Measurements from ENCODE around the gene SVIL.
A peak's percentile ranks its signal among the peaks of the same experiment; 100 is the strongest.
"Not testable (repeated sequence)": the region's sequence is repeated elsewhere in the genome, so short reads cannot be mapped to it uniquely, and the experiment has no call there.

The SVIL gene

GRCh38 chr10:29646238-29646902 lies 11.6 kb upstream of the SVIL start:
- no peak for DNase-seq (ENCODE audit: low spot score)
- Mint-ChIP-seq H3K4me1 (ENCODE audit: low read depth) (peaks cover 37% of the 10 kb centered on the region), H3K4me3 (peak overlapping the region; percentile 22), H3K27me3 (ENCODE audit: low read depth) (peaks cover 1% of the 10 kb centered on the region), H3K36me3 (ENCODE audit: low read depth) (no peaks in the 10 kb centered on the region), H3K27ac (peak overlapping the region; percentile 15), H3K9me3 (no peaks in the 10 kb centered on the region)

- Mint-ChIP-seq H3K27me3 (ENCODE audit: low read depth) (no peaks in the 10 kb centered on the region), H3K4me1 (ENCODE audit: low read depth) (peaks cover 25% of the 10 kb centered on the region), H3K36me3 (ENCODE audit: low read depth) (no peaks in the 10 kb centered on the region), H3K9me3 (no peaks in the 10 kb centered on the region), H3K4me3 (no peak overlapping the region), H3K27ac (no peak overlapping the region)
- no peak for DNase-seq (ENCODE audit: low spot score)
These were observed 9.2 kb upstream of the SVIL start for GRCh38 chr10:29643771-29644501.

- peaks cover 16% of the 10 kb centered on the region for H3K4me1 Mint-ChIP-seq (ENCODE audit: low read depth)
- H3K36me3 Mint-ChIP-seq (ENCODE audit: low read depth), result no peaks in the 10 kb centered on the region
- no peak overlapping the region for H3K4me3 Mint-ChIP-seq
- H3K9me3 Mint-ChIP-seq, result no peaks in the 10 kb centered on the region
- DNase-seq (ENCODE audit: low spot score), result no peak
- H3K27me3 Mint-ChIP-seq (ENCODE audit: low read depth), result no peaks in the 10 kb centered on the region
- no peak overlapping the region for H3K27ac Mint-ChIP-seq
These were observed 8.2 kb upstream of the SVIL start for GRCh38 chr10:29642990-29643389.

- Mint-ChIP-seq H3K9me3 (no peaks in the 10 kb centered on the region), H3K36me3 (ENCODE audit: low read depth) (peaks cover 3% of the 10 kb centered on the region), H3K4me1 (ENCODE audit: low read depth) (peaks cover 22% of the 10 kb centered on the region), H3K27ac (no peak overlapping the region), H3K4me3 (no peak overlapping the region), H3K27me3 (ENCODE audit: low read depth) (no peaks in the 10 kb centered on the region)
- DNase-seq (ENCODE audit: low spot score), result no peak
These were observed 2.8 kb upstream of the SVIL start for GRCh38 chr10:29637537-29637936.

GRCh38 chr10:29636178-29636577 lies 1.4 kb upstream of the SVIL start:
- H3K4me1 Mint-ChIP-seq (ENCODE audit: low read depth), result peaks cover 22% of the 10 kb centered on the region
- H3K27ac Mint-ChIP-seq, result no peak overlapping the region
- H3K4me3 Mint-ChIP-seq, result peak overlapping the region; percentile 37
- no peaks in the 10 kb centered on the region for H3K27me3 Mint-ChIP-seq (ENCODE audit: low read depth)
- DNase-seq (ENCODE audit: low spot score), result no peak
- no peaks in the 10 kb centered on the region for H3K9me3 Mint-ChIP-seq
- H3K36me3 Mint-ChIP-seq (ENCODE audit: low read depth), result peaks cover 3% of the 10 kb centered on the region

- no peak overlapping the region for H3K27ac Mint-ChIP-seq
- no peak overlapping the region for H3K4me3 Mint-ChIP-seq
- H3K36me3 Mint-ChIP-seq (ENCODE audit: low read depth), result peaks cover 3% of the 10 kb centered on the region
- no peaks in the 10 kb centered on the region for H3K27me3 Mint-ChIP-seq (ENCODE audit: low read depth)
- no peak for DNase-seq (ENCODE audit: low spot score)
- H3K9me3 Mint-ChIP-seq, result no peaks in the 10 kb centered on the region
- peaks cover 22% of the 10 kb centered on the region for H3K4me1 Mint-ChIP-seq (ENCODE audit: low read depth)
These were observed 957 bp upstream of the SVIL start for GRCh38 chr10:29635711-29636144.

- H3K27ac Mint-ChIP-seq, result no peak overlapping the region
- DNase-seq (ENCODE audit: low spot score), result no peak
These were observed 666 bp downstream of the SVIL start for GRCh38 chr10:29634105-29634504.

GRCh38 chr10:29631049-29631339 lies 3.8 kb downstream of the SVIL start:
- Mint-ChIP-seq H3K9me3 (no peaks in the 10 kb centered on the region), H3K27ac (no peak overlapping the region), H3K27me3 (ENCODE audit: low read depth) (no peaks in the 10 kb centered on the region), H3K4me1 (ENCODE audit: low read depth) (peaks cover 18% of the 10 kb centered on the region), H3K36me3 (ENCODE audit: low read depth) (no peaks in the 10 kb centered on the region), H3K4me3 (no peak overlapping the region)
- no peak for DNase-seq (ENCODE audit: low spot score)

More at GRCh38 chr10:29634105-29634504, 666 bp downstream of the SVIL start:
- Mint-ChIP-seq H3K9me3 (no peaks in the 10 kb centered on the region), H3K36me3 (ENCODE audit: low read depth) (peaks cover 3% of the 10 kb centered on the region), H3K4me1 (ENCODE audit: low read depth) (peaks cover 22% of the 10 kb centered on the region), H3K27me3 (ENCODE audit: low read depth) (no peaks in the 10 kb centered on the region), H3K4me3 (no peak overlapping the region)

- Mint-ChIP-seq H3K4me3 (no peak overlapping the region), H3K4me1 (ENCODE audit: low read depth) (peaks cover 12% of the 10 kb centered on the region), H3K9me3 (no peaks in the 10 kb centered on the region), H3K36me3 (ENCODE audit: low read depth) (no peaks in the 10 kb centered on the region), H3K27me3 (ENCODE audit: low read depth) (no peaks in the 10 kb centered on the region), H3K27ac (no peak overlapping the region)
- no peak for DNase-seq (ENCODE audit: low spot score)
These were observed 4.3 kb downstream of the SVIL start for GRCh38 chr10:29630205-29631048.

GRCh38 chr10:29628912-29629526 lies 5.8 kb downstream of the SVIL start:
- peaks cover 7% of the 10 kb centered on the region for H3K4me1 Mint-ChIP-seq (ENCODE audit: low read depth)

GRCh38 chr10:29628311-29628710 lies 6.5 kb downstream of the SVIL start:
- Mint-ChIP-seq H3K4me3 (no peak overlapping the region), H3K27ac (no peak overlapping the region), H3K9me3 (no peaks in the 10 kb centered on the region), H3K36me3 (ENCODE audit: low read depth) (no peaks in the 10 kb centered on the region), H3K27me3 (ENCODE audit: low read depth) (no peaks in the 10 kb centered on the region), H3K4me1 (ENCODE audit: low read depth) (peaks cover 4% of the 10 kb centered on the region)
- DNase-seq (ENCODE audit: low spot score), result no peak

More at GRCh38 chr10:29628912-29629526, 5.8 kb downstream of the SVIL start:
- Mint-ChIP-seq H3K36me3 (ENCODE audit: low read depth) (no peaks in the 10 kb centered on the region), H3K27ac (no peak overlapping the region), H3K4me3 (no peak overlapping the region), H3K9me3 (no peaks in the 10 kb centered on the region), H3K27me3 (ENCODE audit: low read depth) (no peaks in the 10 kb centered on the region)
- no peak for DNase-seq (ENCODE audit: low spot score)

GRCh38 chr10:29627201-29628132 lies 7.3 kb downstream of the SVIL start:
- DNase-seq (ENCODE audit: low spot score), result no peak
- H3K27me3 Mint-ChIP-seq (ENCODE audit: low read depth), result no peaks in the 10 kb centered on the region
- H3K27ac Mint-ChIP-seq, result no peak overlapping the region

GRCh38 chr10:29624357-29624756 lies 10.4 kb downstream of the SVIL start:
- not testable (repeated sequence) for H3K36me3 Mint-ChIP-seq (ENCODE audit: low read depth); H3K4me1 Mint-ChIP-seq (ENCODE audit: low read depth); H3K27ac Mint-ChIP-seq; DNase-seq (ENCODE audit: low spot score); H3K27me3 Mint-ChIP-seq (ENCODE audit: low read depth); H3K4me3 Mint-ChIP-seq; H3K9me3 Mint-ChIP-seq

More at GRCh38 chr10:29627201-29628132, 7.3 kb downstream of the SVIL start:
- H3K36me3 Mint-ChIP-seq (ENCODE audit: low read depth), result no peaks in the 10 kb centered on the region
- peaks cover 2% of the 10 kb centered on the region for H3K4me1 Mint-ChIP-seq (ENCODE audit: low read depth)
- H3K9me3 Mint-ChIP-seq, result no peaks in the 10 kb centered on the region
- no peak overlapping the region for H3K4me3 Mint-ChIP-seq
